ENCODE results near the gene SIM2. TPM values are rescaled to one million over a fixed set of nuclear protein-coding genes. Genes with fewer than 3 reads are reported as not detected.

SIM2 gene
- polyA plus RNA-seq, 12 donors, result 1.3 to 9.6 (median 4.3) TPM; not detected in 1

GRCh38 chr21:36709868-36710728 lies 11.2 kb downstream of the SIM2 start:
- DNase-seq, result no peak

- no peak for DNase-seq
Measured at GRCh38 chr21:36710729-36711048, 11.8 kb downstream of the SIM2 start.

GRCh38 chr21:36713746-36714145 lies 14.8 kb downstream of the SIM2 start:
- no peak for DNase-seq

- DNase-seq, result no peak
Measured at GRCh38 chr21:36716387-36716786, 17.5 kb downstream of the SIM2 start.

GRCh38 chr21:36716836-36717235 lies 17.9 kb downstream of the SIM2 start:
- DNase-seq, result no peak

GRCh38 chr21:36717976-36718375 lies 19.1 kb downstream of the SIM2 start:
- DNase-seq, result no peak

GRCh38 chr21:36718951-36719501 lies 20.1 kb downstream of the SIM2 start:
- no peak for DNase-seq

GRCh38 chr21:36719614-36720013 lies 20.7 kb downstream of the SIM2 start:
- DNase-seq, result no peak

GRCh38 chr21:36721817-36722216 lies 22.9 kb downstream of the SIM2 start:
- DNase-seq, result no peak

GRCh38 chr21:36722370-36723368 lies 23.8 kb downstream of the SIM2 start:
- no peak for DNase-seq

GRCh38 chr21:36723371-36723881 lies 24.5 kb downstream of the SIM2 start:
- DNase-seq, result no peak

- DNase-seq, result no peak
Measured at GRCh38 chr21:36724660-36725059, 25.7 kb downstream of the SIM2 start.

- no peak for DNase-seq
Measured at GRCh38 chr21:36725793-36726386, 27.0 kb downstream of the SIM2 start.

GRCh38 chr21:36727866-36728265 lies 29.0 kb downstream of the SIM2 start:
- no peak for DNase-seq

GRCh38 chr21:36728371-36729111 lies 29.6 kb downstream of the SIM2 start:
- DNase-seq, result no peak

GRCh38 chr21:36729310-36729970 lies 30.5 kb downstream of the SIM2 start:
- no peak for DNase-seq

- DNase-seq, result no peak
Measured at GRCh38 chr21:36730291-36731281, 31.7 kb downstream of the SIM2 start.

- no peak for DNase-seq
Measured at GRCh38 chr21:36732217-36732616, 33.3 kb downstream of the SIM2 start.

GRCh38 chr21:36732761-36733160 lies 33.8 kb downstream of the SIM2 start:
- no peak for DNase-seq
